Lung (tissue), 12 donors: Measurements from ENCODE around the gene RPEL1. TPM values are rescaled to one million over a fixed set of nuclear protein-coding genes. Genes with fewer than 3 reads are reported as not detected.

Experiments used
- ATAC-seq: fragments of 200-7000 bp; cut with Tn5 transposase; one replicate; pipeline ENCODE4 v1.9.1; 2020; ENCODE audit warnings: moderate number of reproducible peaks; ENCODE audit not compliant: insufficient read depth, low FRiP score
- DNase-seq, 3 donors: peaks; one replicate each; pipeline ENCODE4 v3.0.0-alpha.2; 2013 to 2017
- H3K27ac ChIP-seq, 2 donors: one replicate each; pipeline ENCODE4 v1.5.1; 2013; ENCODE audit warnings: mild to moderate bottlenecking in 2 of 2, moderate library complexity in 2 of 2, control low read depth in 1 of 2, inconsistent platforms in 1 of 2, low read depth in 1 of 2, low read length in 1 of 2
- H3K27me3 ChIP-seq, 3 donors: one replicate each; pipeline ENCODE4 v1.5.1; 2013; ENCODE audit warnings: low read length in 2 of 3; ENCODE audit not compliant: control insufficient read depth in 3 of 3, insufficient read depth in 3 of 3
- H3K36me3 ChIP-seq, 4 donors: one replicate each; pipeline ENCODE4 v1.5.1; 2013; ENCODE audit warnings: low read length in 4 of 4, mild to moderate bottlenecking in 1 of 4, moderate library complexity in 1 of 4; ENCODE audit not compliant: control insufficient read depth in 4 of 4, insufficient read depth in 4 of 4
- H3K4me1 ChIP-seq, 5 donors: one replicate each; pipeline ENCODE4 v1.5.1; 2013; ENCODE audit warnings: low read length in 5 of 5, mild to moderate bottlenecking in 2 of 5, moderate library complexity in 1 of 5; ENCODE audit not compliant: control insufficient read depth in 5 of 5, insufficient read depth in 5 of 5
- H3K4me3 ChIP-seq: one replicate; pipeline ENCODE4 v1.5.1; 2013; ENCODE audit warnings: mild to moderate bottlenecking, control low read depth, moderate library complexity
- H3K9ac ChIP-seq, 2 donors: one replicate each; pipeline ENCODE4 v1.5.1; 2013; ENCODE audit warnings: low read length in 2 of 2, control low read depth in 1 of 2; ENCODE audit not compliant: insufficient read depth in 1 of 2
- H3K9me3 ChIP-seq, 4 donors: one replicate each; pipeline ENCODE4 v1.5.1; 2013; ENCODE audit warnings: low read length in 3 of 4, mild to moderate bottlenecking in 1 of 4, moderate library complexity in 1 of 4; ENCODE audit not compliant: control insufficient read depth in 4 of 4, insufficient read depth in 3 of 4
- WGBS, 2 donors: extraction: QIAGEN DNeasy Blood & Tissue Kit; methylation state at CpG; one replicate each; pipeline ENCODE4 v1.1.7; 2013; 5-methylcytosine and 5-hydroxymethylcytosine counted together
- polyA plus RNA-seq, 2 donors: library from polyadenylated mRNA; stranded (reverse); fragments of 200-250 nt; gene quantifications; one replicate each; pipeline ENCODE4 v1.2.1, GENCODE V29; 2013
- total RNA-seq, 2 donors: library from RNA; depleted of rRNA in 1 of 2; stranded (reverse); fragments of >200 nt in 1 of 2; gene quantifications; one replicate each; pipeline ENCODE4 v1.2.1, GENCODE V29; 2014 to 2021
- TF ChIP-seq, protein P1 (sequence below): IDR thresholded peaks from 2 replicates; pipeline ENCODE4 v1.5.1; 2012; ENCODE audit warnings: mild to moderate bottlenecking; ENCODE audit errors: control extremely low read depth, extremely low read depth
- donor health status: control.
- donor health status: control.
- donor health status: Bipolar disorder and iron deficiency.
- donor health status: healthy.
- donor health status: DM: yes; HTN: yes; CAD: no.

RPEL1 gene
- total and polyA plus RNA-seq, 4 donors, result not detected

- H3K27me3 ChIP-seq, result no peaks in the 10 kb centered on the region
- no peak overlapping the region for H3K27ac ChIP-seq
- no peak overlapping the region for H3K9ac ChIP-seq
- WGBS, 2 donors, result 83 to 84% methylated on average over 8 of the region's 8 CpGs
- TF ChIP-seq, protein P1, sequence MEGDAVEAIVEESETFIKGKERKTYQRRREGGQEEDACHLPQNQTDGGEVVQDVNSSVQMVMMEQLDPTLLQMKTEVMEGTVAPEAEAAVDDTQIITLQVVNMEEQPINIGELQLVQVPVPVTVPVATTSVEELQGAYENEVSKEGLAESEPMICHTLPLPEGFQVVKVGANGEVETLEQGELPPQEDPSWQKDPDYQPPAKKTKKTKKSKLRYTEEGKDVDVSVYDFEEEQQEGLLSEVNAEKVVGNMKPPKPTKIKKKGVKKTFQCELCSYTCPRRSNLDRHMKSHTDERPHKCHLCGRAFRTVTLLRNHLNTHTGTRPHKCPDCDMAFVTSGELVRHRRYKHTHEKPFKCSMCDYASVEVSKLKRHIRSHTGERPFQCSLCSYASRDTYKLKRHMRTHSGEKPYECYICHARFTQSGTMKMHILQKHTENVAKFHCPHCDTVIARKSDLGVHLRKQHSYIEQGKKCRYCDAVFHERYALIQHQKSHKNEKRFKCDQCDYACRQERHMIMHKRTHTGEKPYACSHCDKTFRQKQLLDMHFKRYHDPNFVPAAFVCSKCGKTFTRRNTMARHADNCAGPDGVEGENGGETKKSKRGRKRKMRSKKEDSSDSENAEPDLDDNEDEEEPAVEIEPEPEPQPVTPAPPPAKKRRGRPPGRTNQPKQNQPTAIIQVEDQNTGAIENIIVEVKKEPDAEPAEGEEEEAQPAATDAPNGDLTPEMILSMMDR, result no peak
- DNase-seq (no peak), ATAC-seq (no peak)
- H3K4me3 ChIP-seq, result no peak overlapping the region
- no peaks in the 10 kb centered on the region for H3K36me3 ChIP-seq
- no peaks in the 10 kb centered on the region for H3K9me3 ChIP-seq
- peaks cover 0 to 11% (median 1%) of the 10 kb centered on the region in 5 donors for H3K4me1 ChIP-seq
Observed at GRCh38 chr10:103198648-103199047, 47.0 kb upstream of the RPEL1 start.

- peaks cover 0 to 7% (median 0%) of the 10 kb centered on the region in 5 donors for H3K4me1 ChIP-seq
- no peaks in the 10 kb centered on the region for H3K27me3 ChIP-seq
- DNase-seq, result no peak
- H3K9me3 ChIP-seq, result no peaks in the 10 kb centered on the region
- no peaks in the 10 kb centered on the region for H3K36me3 ChIP-seq
- no peak overlapping the region for H3K27ac ChIP-seq
- WGBS, 2 donors, result 44 to 73% methylated on average over 1 of the region's 1 CpG
- TF ChIP-seq, protein P1, result no peak
- no peak overlapping the region for H3K9ac ChIP-seq
- no peak for ATAC-seq
- no peak overlapping the region for H3K4me3 ChIP-seq
Observed at GRCh38 chr10:103199488-103199887, 46.2 kb upstream of the RPEL1 start.

DNA sequence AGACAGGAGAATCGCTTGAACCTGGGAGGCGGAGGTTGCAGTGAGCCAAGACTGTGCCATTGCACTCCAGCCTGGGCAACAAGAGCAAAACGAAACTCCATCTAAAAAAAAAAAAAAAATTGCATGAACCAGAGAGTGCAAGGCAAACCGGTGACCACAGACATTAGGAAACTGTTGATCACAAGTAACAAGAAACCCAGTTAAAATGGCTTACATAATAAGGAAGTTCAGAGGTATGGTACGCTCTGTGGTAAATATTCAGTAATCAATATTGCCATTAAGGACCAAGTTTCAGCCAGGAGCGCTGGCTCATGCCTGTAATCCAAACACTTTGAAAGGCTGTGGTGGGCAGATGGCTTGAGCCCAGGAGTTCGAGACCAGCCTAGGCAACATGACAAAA, 43.4 kb upstream of the RPEL1 start:
- ATAC-seq, result no peak
- Histone ChIP-seq H3K4me1 (peaks cover 0 to 6% (median 0%) of the 10 kb centered on the region in 5 donors), H3K9ac (no peak overlapping the region), H3K9me3 (no peaks in the 10 kb centered on the region), H3K27ac (peak overlapping the region in 1 of 2 donors; percentile 53), H3K27me3 (no peaks in the 10 kb centered on the region), H3K4me3 (no peak overlapping the region), H3K36me3 (no peaks in the 10 kb centered on the region)
- TF ChIP-seq, protein P1, result no peak
- DNase-seq, result no peak
- 35 to 68% methylated on average over 7 of the region's 7 CpGs for WGBS, 2 donors

DNA sequence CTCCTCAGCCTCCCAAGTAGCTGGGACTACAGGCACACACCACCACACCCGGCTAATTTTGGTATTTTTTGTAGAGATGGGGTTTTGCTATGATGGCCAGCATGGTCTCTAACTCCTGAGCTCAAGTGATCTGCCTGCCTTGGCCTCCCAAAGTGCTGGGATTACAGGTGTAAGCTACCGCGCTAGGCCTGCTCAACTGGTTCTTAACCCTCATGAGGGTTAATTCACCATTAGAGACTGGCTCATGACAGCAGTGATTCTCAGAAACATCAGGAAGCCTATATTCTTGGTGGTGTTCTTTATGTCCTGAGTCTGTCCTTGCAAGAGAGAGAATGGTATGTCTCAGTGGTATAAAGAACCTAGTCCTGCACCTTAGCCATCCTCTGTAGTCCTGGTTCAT, 42.2 kb upstream of the RPEL1 start:
- ATAC-seq, result no peak
- Histone ChIP-seq H3K27me3 (no peaks in the 10 kb centered on the region), H3K9ac (no peak overlapping the region), H3K27ac (no peak overlapping the region), H3K4me1 (peaks cover 0 to 6% (median 0%) of the 10 kb centered on the region in 5 donors), H3K9me3 (no peaks in the 10 kb centered on the region), H3K4me3 (no peak overlapping the region), H3K36me3 (no peaks in the 10 kb centered on the region)
- TF ChIP-seq, protein P1, result no peak
- DNase-seq, result no peak
- WGBS, 2 donors, result 97% methylated on average over 3 of the region's 3 CpGs
